RWPE1 (cell line): ENCODE results near the gene DPP7.

Source experiments
- CTCF ChIA-PET: fragments of 350-600 bp; sonication (Branson Sonifier 250); formaldehyde crosslinking; extraction: SDS; loops from one replicate; lab custom pipeline; 2021; lab: Yijun Ruan, JAX
- POLR2A ChIA-PET: fragments of 400-600 bp; formaldehyde crosslinking; extraction: SDS; loops from one replicate; lab custom pipeline; 2020; ENCODE audit warnings: antibody characterized with exemption; ENCODE audit not compliant: low non-redundant PET; lab: Yijun Ruan, JAX
- DNase-seq: peaks from one replicate; pipeline ENCODE4 v3.0.0; 2012; ENCODE audit warnings: low spot score
- H3K27ac ChIP-seq: fragments of 450-650 bp; 2 replicates; pipeline ENCODE4 v1.5.1; 2017
- TF ChIP-seq, protein P1 (sequence below): fragments of 450-650 bp; conservative IDR thresholded peaks from 2 replicates; pipeline ENCODE4 v1.5.1; 2017; ENCODE audit warnings: low read depth, mild to moderate bottlenecking

DPP7 gene

GRCh38 chr9:137143459-137143858, 28.9 kb upstream of the DPP7 start:
- no peak for DNase-seq
- CTCF ChIA-PET, result interaction anchor here (1.3 kb wide), 1 partner anchor 93 kb away, joined by 3 read pairs; no protein-coding TSS in a partner anchor
- H3K27ac ChIP-seq, result no peak overlapping the region
- TF ChIP-seq, protein P1, sequence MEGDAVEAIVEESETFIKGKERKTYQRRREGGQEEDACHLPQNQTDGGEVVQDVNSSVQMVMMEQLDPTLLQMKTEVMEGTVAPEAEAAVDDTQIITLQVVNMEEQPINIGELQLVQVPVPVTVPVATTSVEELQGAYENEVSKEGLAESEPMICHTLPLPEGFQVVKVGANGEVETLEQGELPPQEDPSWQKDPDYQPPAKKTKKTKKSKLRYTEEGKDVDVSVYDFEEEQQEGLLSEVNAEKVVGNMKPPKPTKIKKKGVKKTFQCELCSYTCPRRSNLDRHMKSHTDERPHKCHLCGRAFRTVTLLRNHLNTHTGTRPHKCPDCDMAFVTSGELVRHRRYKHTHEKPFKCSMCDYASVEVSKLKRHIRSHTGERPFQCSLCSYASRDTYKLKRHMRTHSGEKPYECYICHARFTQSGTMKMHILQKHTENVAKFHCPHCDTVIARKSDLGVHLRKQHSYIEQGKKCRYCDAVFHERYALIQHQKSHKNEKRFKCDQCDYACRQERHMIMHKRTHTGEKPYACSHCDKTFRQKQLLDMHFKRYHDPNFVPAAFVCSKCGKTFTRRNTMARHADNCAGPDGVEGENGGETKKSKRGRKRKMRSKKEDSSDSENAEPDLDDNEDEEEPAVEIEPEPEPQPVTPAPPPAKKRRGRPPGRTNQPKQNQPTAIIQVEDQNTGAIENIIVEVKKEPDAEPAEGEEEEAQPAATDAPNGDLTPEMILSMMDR, result no peak
- POLR2A ChIA-PET, result no interaction called here

DNA sequence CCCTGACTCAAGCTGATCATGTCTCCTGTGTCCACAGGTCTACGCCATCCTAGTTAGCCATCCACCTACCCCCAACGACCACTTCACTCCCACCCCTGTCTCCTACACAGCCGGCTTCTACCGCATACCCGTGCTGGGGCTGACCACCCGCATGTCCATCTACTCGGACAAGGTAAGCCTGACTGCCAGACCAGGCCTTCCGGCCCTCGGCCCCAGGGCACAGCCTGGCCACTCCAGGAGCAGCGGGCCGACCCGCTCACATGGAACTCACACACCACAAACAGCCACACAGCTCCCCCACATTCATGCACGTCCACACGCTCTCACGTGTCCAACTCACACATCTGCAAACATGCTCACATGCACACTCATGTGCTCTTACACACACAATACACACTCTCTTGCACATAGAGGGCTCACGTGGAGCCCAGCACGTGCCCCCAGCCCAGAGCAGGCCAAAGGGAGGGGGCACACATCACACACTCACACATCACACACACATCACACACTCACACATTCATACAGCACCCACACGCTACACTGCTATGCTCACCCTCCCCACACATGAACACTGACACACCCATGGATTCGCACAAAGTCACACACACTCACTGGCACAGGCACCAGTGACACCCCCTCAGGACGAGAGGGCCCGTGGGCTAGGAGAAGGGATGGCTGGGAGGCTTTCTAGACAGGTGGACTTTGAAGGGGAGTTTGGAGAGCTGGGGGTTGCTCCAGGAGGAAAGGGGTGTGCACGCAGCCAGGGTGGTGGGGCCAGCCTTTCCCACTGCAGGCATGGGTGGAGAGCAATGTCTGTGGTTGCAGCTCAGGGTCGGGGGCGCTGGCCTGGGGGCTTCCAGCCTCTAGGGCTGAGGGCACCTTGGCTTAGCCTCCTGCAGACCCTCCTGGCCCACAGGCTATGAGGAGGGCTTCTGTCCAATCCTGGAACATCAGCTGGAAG, 27.7 kb upstream of the DPP7 start:
- TF ChIP-seq, protein P1, result no peak
- H3K27ac ChIP-seq, result no peak overlapping the region
- CTCF ChIA-PET, result no interaction called here
- POLR2A ChIA-PET, result no interaction called here
- DNase-seq, result no peak

DNA sequence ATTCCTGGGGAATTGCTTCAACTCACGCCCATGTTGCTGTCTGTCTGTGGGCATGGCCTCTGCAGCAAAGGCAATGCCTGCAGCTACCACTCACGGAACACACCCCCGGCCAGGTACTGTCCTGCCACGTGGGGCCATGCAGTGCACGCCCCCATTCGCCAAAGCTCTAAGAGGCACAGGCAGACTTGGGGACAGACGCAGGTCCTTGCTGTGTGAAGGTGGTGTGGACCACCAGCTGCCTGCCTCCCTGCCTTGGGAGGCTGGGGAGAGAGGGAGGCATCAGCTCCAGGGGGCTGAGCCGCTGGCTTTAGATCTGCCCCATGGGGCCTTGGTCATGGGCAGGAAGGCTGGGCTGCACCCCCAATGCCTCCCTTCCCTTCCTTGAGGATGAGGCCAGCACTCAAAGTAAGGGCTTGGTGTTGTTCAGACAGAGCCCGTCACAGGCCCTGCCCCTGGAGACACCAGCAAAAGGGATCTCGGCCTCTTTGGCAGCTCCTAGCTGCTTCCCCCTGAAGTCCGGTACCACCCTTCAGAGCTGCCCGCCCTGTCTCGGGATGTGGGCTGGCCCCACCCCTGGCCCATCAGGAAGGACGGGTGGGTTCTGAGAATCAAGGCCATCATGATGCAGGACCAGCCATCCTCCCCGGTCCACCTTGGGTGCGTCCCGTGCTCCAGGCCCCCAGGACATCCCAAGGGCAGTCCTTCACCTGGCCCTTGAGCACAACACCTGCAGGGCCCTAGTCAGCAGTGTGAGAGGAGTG, 26.7 kb upstream of the DPP7 start:
- DNase-seq, result no peak
- no peak overlapping the region for H3K27ac ChIP-seq
- CTCF ChIA-PET, result no interaction called here
- POLR2A ChIA-PET, result no interaction called here
- TF ChIP-seq, protein P1, result no peak

DNA sequence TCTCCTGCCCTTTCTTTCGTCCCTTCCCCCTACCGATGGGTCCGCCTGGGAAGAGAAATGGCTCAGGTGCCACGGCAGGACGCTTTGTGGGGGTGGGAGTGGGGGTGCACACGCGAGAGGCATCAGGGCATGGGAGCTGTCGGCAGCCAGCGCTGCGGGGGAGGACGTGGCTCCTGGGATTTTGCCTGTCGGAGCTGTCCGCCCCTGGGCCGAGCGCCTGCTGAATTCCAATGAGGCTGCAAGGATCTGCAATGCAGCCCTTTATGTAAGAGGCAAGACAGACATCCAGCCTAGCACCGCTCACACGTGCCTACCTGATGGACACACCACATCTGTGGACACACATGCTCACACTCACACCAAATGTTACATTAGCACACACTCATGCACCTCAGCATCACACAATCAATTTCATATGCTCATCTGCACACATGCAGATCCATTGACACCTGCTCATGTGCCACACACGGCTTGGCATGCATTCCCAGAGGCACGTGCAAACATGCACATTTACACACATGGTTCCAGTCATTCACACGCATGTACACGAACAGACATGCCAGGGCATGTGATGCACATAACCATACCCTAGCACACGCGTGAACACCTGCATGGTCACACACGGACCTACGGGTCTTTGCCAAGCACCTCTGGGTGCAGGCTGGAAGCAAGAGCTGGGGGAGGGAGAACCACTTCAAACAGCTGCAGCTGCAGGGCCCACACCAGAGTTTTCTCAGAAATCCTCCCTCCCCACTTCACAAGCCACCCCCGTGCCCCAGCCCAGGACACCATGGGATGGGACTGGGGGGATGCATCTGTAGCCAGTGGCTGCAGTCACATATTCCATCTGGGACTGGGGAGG, 25.8 kb upstream of the DPP7 start:
- no peak for DNase-seq
- H3K27ac ChIP-seq, result no peak overlapping the region
- TF ChIP-seq, protein P1, result no peak
- ChIA-PET POLR2A (no interaction called here), CTCF (interaction anchor here (0.7 kb wide), 1 partner anchor 97 kb away, joined by 4 read pairs; no protein-coding TSS in a partner anchor)

DNA sequence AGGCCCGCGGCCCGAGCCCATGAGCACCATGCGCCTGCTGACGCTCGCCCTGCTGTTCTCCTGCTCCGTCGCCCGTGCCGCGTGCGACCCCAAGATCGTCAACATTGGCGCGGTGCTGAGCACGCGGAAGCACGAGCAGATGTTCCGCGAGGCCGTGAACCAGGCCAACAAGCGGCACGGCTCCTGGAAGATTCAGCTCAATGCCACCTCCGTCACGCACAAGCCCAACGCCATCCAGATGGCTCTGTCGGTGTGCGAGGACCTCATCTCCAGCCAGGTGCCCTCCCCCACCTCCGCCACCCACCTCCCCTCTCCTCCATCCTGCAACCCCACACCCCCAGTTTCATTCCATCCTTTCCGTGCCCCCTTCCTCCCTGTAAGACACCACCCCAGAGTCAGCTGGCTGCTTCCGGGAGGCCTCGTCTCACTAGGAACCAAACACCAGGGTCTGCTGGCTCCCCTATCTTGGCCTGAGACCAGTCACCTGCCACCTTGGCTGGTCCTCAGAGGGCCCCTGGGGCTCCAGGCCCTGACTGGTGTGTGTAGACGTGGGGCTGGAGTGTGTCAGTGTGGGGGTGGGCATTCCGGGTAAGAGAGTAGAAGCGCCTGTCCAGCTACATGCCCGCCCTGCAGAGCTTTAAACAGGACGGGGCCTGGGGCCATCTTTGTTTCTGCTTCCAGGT, 25.1 kb upstream of the DPP7 start:
- ChIA-PET POLR2A (no interaction called here), CTCF (interaction anchor here (0.6 to 2.0 kb wide), 3 partner anchors 37 to 98 kb away, joined by 3 to 11 read pairs (median 4); no protein-coding TSS in a partner anchor)
- TF ChIP-seq, protein P1, result no peak
- no peak for DNase-seq
- no peak overlapping the region for H3K27ac ChIP-seq
